GM10248 (cell line): ENCODE data around the gene LAMB4.

Experiments
- CTCF ChIA-PET: fragments of 300-600 bp; sonication (Branson Sonifier 250); formaldehyde crosslinking; extraction: SDS; loops from one replicate; lab custom pipeline; 2021; ENCODE audit warnings: antibody characterized with exemption; lab: Yijun Ruan, JAX
- POLR2A ChIA-PET: fragments of 350-650 bp; sonication (Branson Sonifier 250); formaldehyde crosslinking; extraction: SDS; loops from one replicate; lab custom pipeline; 2020; ENCODE audit warnings: antibody characterized with exemption; lab: Yijun Ruan, JAX
- DNase-seq: peaks from one replicate; pipeline ENCODE4 v3.0.0; 2012; ENCODE audit errors: extremely low spot score
- CTCF ChIP-seq: IDR thresholded peaks from 2 replicates; pipeline ENCODE4 v1.5.1; 2012; ENCODE audit warnings: mild to moderate bottlenecking, low read depth; ENCODE audit errors: extremely low read depth, missing control alignments, control extremely low read depth

LAMB4 gene

GRCh38 chr7:108083980-108084379 lies 46.2 kb downstream of the LAMB4 start:
- CTCF ChIA-PET: no interaction called here
- DNase-seq: no peak
- POLR2A ChIA-PET: no interaction called here
- TF ChIP-seq CTCF: no peak

GRCh38 chr7:108079648-108080591 lies 50.2 kb downstream of the LAMB4 start:
- ChIA-PET CTCF (interaction anchor here (2.2 kb wide), 1 partner anchor 18 kb away, joined by 6 read pairs; no protein-coding TSS in a partner anchor), POLR2A (no interaction called here)
- TF ChIP-seq CTCF: no peak
- DNase-seq: no peak

DNA sequence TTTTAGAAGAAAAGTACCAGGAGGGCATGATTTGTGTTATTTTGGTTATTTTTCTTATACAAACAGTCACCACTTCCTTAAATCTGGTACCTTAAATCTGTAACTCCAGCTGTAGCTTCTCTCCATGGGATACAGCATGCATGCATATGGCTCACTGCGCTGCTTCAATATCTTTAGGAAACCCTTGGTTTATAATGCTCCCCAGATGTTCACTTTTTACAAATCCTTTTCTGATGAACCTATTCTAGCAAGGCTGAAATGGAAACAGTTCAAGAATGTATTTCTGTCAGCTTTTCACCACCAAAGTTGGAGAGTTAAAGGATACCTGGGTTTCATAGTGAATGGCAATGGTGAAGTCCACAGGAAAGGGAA lies 50.9 kb downstream of the LAMB4 start:
- ChIA-PET POLR2A (no interaction called here), CTCF (interaction anchor here (2.2 kb wide), 1 partner anchor 17 kb away, joined by 6 read pairs; no protein-coding TSS in a partner anchor)
- no peak for TF ChIP-seq CTCF
- no peak for DNase-seq

GRCh38 chr7:108078691-108079090 lies 51.5 kb downstream of the LAMB4 start:
- ChIA-PET CTCF (interaction anchor here (2.2 kb wide), 1 partner anchor 16 kb away, joined by 6 read pairs; no protein-coding TSS in a partner anchor), POLR2A (no interaction called here)
- DNase-seq: no peak
- TF ChIP-seq CTCF: no peak

DNA sequence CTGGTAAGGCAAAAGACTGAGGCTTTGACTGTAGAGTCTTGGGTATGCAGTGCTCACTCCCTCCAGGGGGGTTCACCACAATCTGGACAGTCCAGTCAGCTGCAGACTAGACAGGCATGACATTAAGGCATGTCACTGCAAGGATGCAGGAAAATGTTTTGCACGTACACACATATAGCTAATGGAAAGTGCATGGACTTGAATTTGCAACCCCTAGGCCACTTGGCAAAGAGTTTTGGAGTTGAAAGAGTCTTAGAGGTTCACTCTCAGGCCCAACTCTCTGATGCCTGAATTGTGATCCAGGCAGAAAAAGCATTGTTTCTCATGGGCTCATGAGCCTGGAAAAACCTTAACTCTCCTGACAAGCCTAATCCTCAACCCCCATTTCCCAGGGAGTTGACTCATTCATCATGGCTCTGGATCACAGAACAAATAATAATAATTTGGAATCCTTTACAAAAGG lies 51.9 kb downstream of the LAMB4 start:
- no peak for TF ChIP-seq CTCF
- POLR2A ChIA-PET: no interaction called here
- CTCF ChIA-PET: interaction anchor here (1.1 to 2.2 kb wide), 2 partner anchors 16 to 96 kb away, joined by 3 to 6 read pairs; no protein-coding TSS in a partner anchor
- no peak for DNase-seq

DNA sequence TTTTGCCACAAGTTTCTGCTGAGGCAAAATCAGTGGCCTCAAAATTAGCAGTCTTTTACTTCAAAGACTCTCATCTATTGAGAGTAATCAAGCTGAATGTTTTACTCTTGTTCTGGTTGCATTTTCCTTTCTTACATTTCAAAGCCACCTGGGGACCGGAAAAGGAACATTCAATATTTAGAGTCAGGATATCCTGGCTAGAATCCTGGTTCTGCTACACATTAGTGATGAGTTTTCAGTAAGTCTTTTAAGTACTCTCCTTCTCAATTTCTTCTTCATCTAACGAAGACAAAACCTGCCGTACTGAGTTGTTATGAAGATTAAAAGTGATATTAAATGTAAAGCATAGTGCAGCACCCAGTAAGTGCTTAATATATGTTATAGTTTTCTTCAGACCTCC lies 52.5 kb downstream of the LAMB4 start:
- TF ChIP-seq CTCF: no peak
- DNase-seq: no peak
- ChIA-PET POLR2A (no interaction called here), CTCF (interaction anchor here (1.0 to 2.2 kb wide), 3 partner anchors 15 to 96 kb away, joined by 3 to 6 read pairs (median 3); no protein-coding TSS in a partner anchor)
